C4-2B (cell line): ENCODE results near the gene IWS1.

Experiments
- CTCF ChIP-seq: fragments of 450-650 bp; conservative IDR thresholded peaks from 2 replicates; pipeline ENCODE4 v1.5.1; 2017; ENCODE audit warnings: mild to moderate bottlenecking
- ZFX ChIP-seq: fragments of 450-650 bp; IDR thresholded peaks from 2 replicates; pipeline ENCODE4 v1.6.1; 2017

- TF ChIP-seq CTCF (no peak), ZFX (no peak)
These were observed 36.0 kb downstream of the IWS1 start for GRCh38 chr2:127490283-127490682.
